Osteocyte (in vitro differentiated cells): Measurements from ENCODE around the gene WDR91. TPM values are rescaled to one million over a fixed set of nuclear protein-coding genes. Genes with fewer than 3 reads are reported as not detected.
A peak's percentile ranks its signal among the peaks of the same experiment; 100 is the strongest.

Experiments used
- DNase-seq: peaks from one replicate; pipeline ENCODE4 v3.0.0; 2021; ENCODE audit warnings: mixed read lengths; ENCODE audit not compliant: unreplicated experiment; ENCODE audit errors: extremely low spot score
- H3K27ac Mint-ChIP-seq: one replicate; pipeline ENCODE4 v1.8.0; 2021; ENCODE audit warnings: mild to moderate bottlenecking, mixed read lengths; ENCODE audit not compliant: unreplicated experiment
- H3K27me3 Mint-ChIP-seq: one replicate; pipeline ENCODE4 v1.8.0; 2021; ENCODE audit warnings: mixed read lengths; ENCODE audit not compliant: unreplicated experiment
- H3K36me3 Mint-ChIP-seq: one replicate; pipeline ENCODE4 v1.8.0; 2021; ENCODE audit warnings: mixed read lengths; ENCODE audit not compliant: unreplicated experiment
- H3K4me1 Mint-ChIP-seq: one replicate; pipeline ENCODE4 v1.8.0; 2021; ENCODE audit warnings: mixed read lengths; ENCODE audit not compliant: unreplicated experiment
- H3K4me3 Mint-ChIP-seq: one replicate; pipeline ENCODE4 v1.8.0; 2021; ENCODE audit warnings: mild to moderate bottlenecking, moderate library complexity, mixed read lengths; ENCODE audit not compliant: unreplicated experiment
- H3K9me3 Mint-ChIP-seq: one replicate; pipeline ENCODE4 v1.8.0; 2021; ENCODE audit warnings: mixed read lengths; ENCODE audit not compliant: unreplicated experiment
- CTCF ChIP-seq: fragments of 200-600 bp; sonication (generic); IDR thresholded peaks from 2 replicates; pipeline ENCODE4 v1.5.0; 2021; ENCODE audit warnings: antibody characterized with exemption, mild to moderate bottlenecking, moderate library complexity
- total RNA-seq: library from RNA; stranded (reverse); gene quantifications from 2 replicates; pipeline ENCODE4 v1.2.1, GENCODE V29; 2021

The WDR91 gene
- total RNA-seq, 1 donor from 2014 or later = 10.8 TPM

- peaks cover 10% of the 10 kb centered on the region for H3K4me1 Mint-ChIP-seq
- no peaks in the 10 kb centered on the region for H3K9me3 Mint-ChIP-seq
- peaks cover 60% of the 10 kb centered on the region for H3K36me3 Mint-ChIP-seq
- no peak for DNase-seq
- H3K27me3 Mint-ChIP-seq = no peaks in the 10 kb centered on the region
- no peak for TF ChIP-seq CTCF
- no peak overlapping the region for H3K27ac Mint-ChIP-seq
- no peak overlapping the region for H3K4me3 Mint-ChIP-seq
Measured at GRCh38 chr7:135188298-135188984, 22.9 kb downstream of the WDR91 start.

- peaks cover 60% of the 10 kb centered on the region for H3K36me3 Mint-ChIP-seq
- H3K4me3 Mint-ChIP-seq = no peak overlapping the region
- no peak overlapping the region for H3K27ac Mint-ChIP-seq
- peaks cover 9% of the 10 kb centered on the region for H3K9me3 Mint-ChIP-seq
- TF ChIP-seq CTCF = no peak
- H3K4me1 Mint-ChIP-seq = peaks cover 9% of the 10 kb centered on the region
- no peak for DNase-seq
- H3K27me3 Mint-ChIP-seq = no peaks in the 10 kb centered on the region
Measured at GRCh38 chr7:135186841-135187253, 24.5 kb downstream of the WDR91 start.

GRCh38 chr7:135186261-135186540 lies 25.1 kb downstream of the WDR91 start:
- peaks cover 14% of the 10 kb centered on the region for H3K9me3 Mint-ChIP-seq

GRCh38 chr7:135185471-135186260 lies 25.7 kb downstream of the WDR91 start:
- H3K27me3 Mint-ChIP-seq = no peaks in the 10 kb centered on the region
- no peak overlapping the region for H3K4me3 Mint-ChIP-seq
- peaks cover 18% of the 10 kb centered on the region for H3K9me3 Mint-ChIP-seq
- H3K27ac Mint-ChIP-seq = no peak overlapping the region
- H3K36me3 Mint-ChIP-seq = peaks cover 60% of the 10 kb centered on the region
- TF ChIP-seq CTCF = no peak
- no peak for DNase-seq
- peaks cover 9% of the 10 kb centered on the region for H3K4me1 Mint-ChIP-seq

More at GRCh38 chr7:135186261-135186540, 25.1 kb downstream of the WDR91 start:
- no peaks in the 10 kb centered on the region for H3K27me3 Mint-ChIP-seq
- peaks cover 9% of the 10 kb centered on the region for H3K4me1 Mint-ChIP-seq
- no peak overlapping the region for H3K4me3 Mint-ChIP-seq
- peaks cover 62% of the 10 kb centered on the region for H3K36me3 Mint-ChIP-seq
- H3K27ac Mint-ChIP-seq = no peak overlapping the region
- TF ChIP-seq CTCF = no peak
- no peak for DNase-seq

- Mint-ChIP-seq H3K9me3 (peaks cover 25% of the 10 kb centered on the region), H3K27me3 (no peaks in the 10 kb centered on the region), H3K36me3 (peaks cover 57% of the 10 kb centered on the region), H3K4me3 (no peak overlapping the region), H3K27ac (no peak overlapping the region), H3K4me1 (no peaks in the 10 kb centered on the region)
- DNase-seq = peak; percentile 63
- TF ChIP-seq CTCF = no peak
Measured at GRCh38 chr7:135184254-135184841, 27.0 kb downstream of the WDR91 start.
